Fibroblast of pulmonary artery (primary cell): ENCODE results near the gene GMDS.

Source experiments
- DNase-seq: peaks from one replicate; pipeline ENCODE4 v3.0.0-alpha.2; 2010; ENCODE audit warnings: low read depth
- H3K4me3 ChIP-seq: replicated peaks from 2 replicates; pipeline ENCODE4 v1.5.1; 2011; ENCODE audit warnings: low read depth, mild to moderate bottlenecking, control low read depth, low read length, moderate library complexity
- TF ChIP-seq, protein P1 (sequence below): IDR thresholded peaks from 2 replicates; pipeline ENCODE4 v1.5.1; 2011; ENCODE audit warnings: mild to moderate bottlenecking, control low read depth, low read length, inconsistent platforms; ENCODE audit errors: missing control alignments

GMDS gene

DNA sequence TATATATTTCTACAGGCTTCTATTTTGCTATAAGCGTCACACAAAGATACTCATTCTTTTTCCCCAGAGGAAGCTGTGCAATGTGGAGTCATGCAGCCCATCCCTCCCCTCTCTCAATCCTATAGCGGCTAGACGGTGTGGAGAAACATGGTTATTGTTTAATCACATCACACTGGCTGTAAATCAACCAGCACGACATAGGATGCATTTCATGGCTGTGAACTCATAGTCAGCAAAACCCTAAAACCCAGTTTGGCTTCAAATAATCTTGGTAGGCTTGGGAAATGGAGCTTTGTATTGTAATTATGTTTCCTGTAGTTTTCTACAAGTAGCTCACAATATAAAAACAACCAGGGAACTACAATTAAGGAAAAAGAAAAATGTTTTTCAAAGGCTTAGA, 618.9 kb downstream of the GMDS start:
- DNase-seq, result no peak
- TF ChIP-seq, protein P1, sequence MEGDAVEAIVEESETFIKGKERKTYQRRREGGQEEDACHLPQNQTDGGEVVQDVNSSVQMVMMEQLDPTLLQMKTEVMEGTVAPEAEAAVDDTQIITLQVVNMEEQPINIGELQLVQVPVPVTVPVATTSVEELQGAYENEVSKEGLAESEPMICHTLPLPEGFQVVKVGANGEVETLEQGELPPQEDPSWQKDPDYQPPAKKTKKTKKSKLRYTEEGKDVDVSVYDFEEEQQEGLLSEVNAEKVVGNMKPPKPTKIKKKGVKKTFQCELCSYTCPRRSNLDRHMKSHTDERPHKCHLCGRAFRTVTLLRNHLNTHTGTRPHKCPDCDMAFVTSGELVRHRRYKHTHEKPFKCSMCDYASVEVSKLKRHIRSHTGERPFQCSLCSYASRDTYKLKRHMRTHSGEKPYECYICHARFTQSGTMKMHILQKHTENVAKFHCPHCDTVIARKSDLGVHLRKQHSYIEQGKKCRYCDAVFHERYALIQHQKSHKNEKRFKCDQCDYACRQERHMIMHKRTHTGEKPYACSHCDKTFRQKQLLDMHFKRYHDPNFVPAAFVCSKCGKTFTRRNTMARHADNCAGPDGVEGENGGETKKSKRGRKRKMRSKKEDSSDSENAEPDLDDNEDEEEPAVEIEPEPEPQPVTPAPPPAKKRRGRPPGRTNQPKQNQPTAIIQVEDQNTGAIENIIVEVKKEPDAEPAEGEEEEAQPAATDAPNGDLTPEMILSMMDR, result no peak
- H3K4me3 ChIP-seq, result no peak overlapping the region

DNA sequence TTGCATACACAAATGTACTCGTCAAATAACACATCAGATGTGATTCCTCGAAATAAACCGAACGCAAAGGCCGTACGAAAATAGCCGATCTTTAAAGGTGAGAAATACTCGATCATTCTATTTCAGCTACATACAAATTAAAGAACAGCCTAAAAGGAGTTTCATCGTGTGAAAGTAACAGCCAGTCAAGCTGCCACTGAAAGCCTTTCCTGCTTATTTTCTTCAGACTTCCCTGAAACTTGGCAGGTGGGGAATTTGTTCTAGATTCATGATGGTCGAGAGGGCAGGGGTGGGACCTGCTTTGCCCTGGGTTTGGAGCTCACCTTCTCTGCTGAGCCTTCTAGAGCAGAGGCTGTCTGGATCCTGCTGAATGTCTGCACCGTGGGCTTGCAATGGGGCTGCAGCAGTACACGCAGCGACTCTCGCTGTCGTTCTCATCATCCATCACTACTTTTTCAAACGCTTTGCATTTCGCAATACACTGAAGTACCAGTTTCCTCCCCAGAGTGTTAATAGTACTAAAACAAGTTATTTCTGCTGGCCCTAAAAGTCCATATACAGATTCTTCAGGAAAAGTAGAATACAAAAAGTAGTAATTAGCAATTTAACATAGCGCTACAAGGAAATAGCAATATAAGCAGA, 619.5 kb downstream of the GMDS start:
- TF ChIP-seq, protein P1, result no peak
- DNase-seq, result no peak
- H3K4me3 ChIP-seq, result no peak overlapping the region

DNA sequence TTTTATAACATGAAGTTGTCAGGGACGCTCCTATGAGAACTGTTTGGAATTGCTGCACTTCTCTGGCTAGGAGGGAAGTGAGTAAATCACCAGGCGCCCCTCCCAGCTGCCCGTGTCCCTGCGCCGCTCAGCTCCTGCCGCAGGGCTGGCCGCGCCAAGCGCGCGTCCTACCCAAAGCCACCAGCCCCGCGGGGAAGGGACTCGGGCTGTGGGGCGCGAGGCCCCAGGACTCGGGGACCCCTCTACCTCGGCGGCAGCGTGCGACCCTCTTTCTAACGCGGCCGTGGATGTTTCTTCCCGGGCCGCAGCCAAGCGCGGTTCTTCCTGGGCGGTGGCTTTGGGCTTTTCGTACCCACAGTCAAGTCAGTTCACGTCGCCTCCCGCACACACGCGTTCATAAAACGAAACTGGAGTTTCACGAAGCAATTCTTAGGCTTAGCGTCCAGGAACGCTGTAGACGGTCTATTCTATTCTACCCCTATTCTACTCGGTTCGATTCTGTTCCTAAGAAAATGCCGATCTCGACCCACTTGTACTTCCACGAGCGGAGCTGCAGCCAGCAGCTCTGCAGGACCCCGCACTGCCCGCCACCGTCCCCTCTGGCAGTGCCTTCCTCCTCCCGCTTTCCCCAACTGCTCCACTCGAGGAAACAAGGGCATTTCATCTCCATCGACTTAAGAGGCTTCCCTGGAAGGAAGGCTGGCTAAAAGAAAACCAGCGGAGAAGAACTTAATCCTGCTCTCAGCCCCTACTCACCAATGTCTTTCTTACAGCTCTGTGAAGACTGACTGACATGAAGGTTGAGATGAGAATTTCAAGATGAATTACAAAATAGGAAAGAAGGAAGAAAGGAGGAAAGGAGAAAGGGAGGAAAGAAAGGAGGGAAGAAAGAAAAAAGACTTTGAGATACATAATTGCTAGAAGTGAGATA, 620.3 kb downstream of the GMDS start:
- DNase-seq, result no peak

DNA sequence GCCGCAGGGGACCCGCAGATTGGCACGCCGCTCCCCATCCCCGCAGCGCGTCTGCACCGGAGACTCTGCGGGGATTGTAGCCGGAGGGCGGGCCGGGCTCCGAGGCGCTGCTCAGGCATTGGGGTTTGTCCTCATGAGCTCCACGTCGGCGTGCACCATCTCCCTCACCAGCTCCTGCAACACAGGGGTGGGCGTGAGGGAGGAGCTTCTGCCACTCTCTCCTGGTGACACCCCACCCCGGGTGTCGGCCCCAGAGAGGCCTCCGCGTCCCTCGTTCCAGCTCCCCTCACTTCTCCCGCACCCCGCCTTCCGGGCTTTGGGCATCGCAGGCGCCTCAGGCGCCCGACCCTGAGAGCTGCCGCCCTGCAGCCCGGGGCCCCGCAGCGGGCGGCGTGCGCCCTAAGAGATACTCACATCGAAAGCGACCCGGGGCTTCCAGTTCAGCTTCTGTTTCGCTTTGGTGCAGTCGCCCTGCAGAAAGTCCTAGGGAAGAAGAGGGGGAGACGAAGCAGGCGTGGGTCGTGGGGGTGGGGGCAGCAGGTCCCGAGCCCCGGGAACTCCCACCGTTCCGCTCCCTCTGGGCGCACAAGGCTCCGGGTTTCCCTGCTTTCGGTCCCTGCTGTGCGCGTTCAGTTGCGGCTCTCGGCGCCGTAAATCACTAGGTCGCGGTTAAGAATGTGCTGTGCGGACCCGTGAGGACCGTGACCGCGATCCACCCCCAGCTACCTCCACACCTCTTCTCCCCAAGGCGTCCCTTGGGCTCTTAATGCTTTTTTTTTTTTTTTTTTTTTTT, 621.2 kb downstream of the GMDS start:
- no peak for DNase-seq
- H3K4me3 ChIP-seq, result peak overlapping the region; percentile 68
- TF ChIP-seq, protein P1, result no peak

More for the DNA sequence above, 620.3 kb downstream of the GMDS start:
- H3K4me3 ChIP-seq, result peak overlapping the region; percentile 68
- TF ChIP-seq, protein P1, result no peak

DNA sequence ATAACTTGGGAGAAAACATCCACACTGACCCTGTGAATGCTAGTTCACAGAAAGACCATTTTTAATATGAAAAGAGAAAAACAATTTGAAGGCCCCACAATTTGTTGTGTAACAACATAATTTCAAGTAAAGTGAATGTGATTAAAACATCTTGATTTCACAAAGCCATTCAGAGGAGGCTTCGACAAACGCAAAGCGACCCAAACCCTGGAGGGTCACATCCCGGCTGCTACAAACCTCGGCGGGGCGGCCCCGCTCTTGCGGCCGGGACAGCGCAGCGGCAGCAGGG, 621.7 kb downstream of the GMDS start:
- no peak for DNase-seq
- H3K4me3 ChIP-seq, result no peak overlapping the region
- TF ChIP-seq, protein P1, result no peak

DNA sequence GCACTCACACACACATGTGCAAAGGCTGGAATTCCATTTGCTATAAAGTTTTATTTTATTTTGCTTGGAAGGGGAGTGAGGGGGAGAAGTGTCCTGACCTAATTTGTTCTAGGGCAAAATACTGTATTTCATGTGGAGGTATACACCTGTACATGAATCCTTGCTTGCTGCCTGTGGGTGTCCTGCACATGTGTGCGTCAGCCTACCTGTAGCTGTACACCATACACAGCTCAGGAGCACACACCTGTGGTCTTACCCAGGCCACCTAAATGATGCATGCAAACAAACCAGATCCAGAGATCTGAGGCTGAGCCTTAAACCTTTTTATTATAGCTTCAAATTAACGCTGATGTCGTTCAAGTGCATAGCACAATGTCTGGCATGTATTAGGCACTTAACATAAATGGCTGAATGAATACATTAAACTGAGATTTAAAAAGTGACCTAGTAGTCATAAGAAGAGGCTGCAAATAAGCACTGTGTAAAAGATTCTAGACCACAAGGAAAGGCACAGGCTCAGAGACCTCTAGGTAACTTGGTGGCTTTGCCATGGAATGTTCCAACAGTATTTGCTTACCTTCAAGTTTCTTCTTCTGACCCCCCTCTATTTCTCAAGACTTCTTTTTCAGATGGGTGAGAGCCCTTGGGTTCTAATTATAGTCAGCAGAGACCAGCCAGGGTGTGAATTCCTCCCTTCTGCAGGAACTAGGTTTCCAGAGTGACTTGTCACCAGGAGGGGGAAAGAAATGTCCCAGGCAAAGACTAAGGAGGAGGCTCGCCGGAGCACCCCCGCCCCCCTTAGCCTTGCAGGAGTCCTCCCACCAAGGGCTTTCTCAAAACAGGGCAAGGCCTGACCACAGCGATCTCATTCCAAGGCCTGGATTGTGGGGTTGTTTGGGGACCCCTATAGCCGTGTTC, 622.3 kb downstream of the GMDS start:
- TF ChIP-seq, protein P1, result no peak
- no peak for DNase-seq
- no peak overlapping the region for H3K4me3 ChIP-seq
